Measurements from ENCODE around the gene HHAT.

HHAT gene

DNA sequence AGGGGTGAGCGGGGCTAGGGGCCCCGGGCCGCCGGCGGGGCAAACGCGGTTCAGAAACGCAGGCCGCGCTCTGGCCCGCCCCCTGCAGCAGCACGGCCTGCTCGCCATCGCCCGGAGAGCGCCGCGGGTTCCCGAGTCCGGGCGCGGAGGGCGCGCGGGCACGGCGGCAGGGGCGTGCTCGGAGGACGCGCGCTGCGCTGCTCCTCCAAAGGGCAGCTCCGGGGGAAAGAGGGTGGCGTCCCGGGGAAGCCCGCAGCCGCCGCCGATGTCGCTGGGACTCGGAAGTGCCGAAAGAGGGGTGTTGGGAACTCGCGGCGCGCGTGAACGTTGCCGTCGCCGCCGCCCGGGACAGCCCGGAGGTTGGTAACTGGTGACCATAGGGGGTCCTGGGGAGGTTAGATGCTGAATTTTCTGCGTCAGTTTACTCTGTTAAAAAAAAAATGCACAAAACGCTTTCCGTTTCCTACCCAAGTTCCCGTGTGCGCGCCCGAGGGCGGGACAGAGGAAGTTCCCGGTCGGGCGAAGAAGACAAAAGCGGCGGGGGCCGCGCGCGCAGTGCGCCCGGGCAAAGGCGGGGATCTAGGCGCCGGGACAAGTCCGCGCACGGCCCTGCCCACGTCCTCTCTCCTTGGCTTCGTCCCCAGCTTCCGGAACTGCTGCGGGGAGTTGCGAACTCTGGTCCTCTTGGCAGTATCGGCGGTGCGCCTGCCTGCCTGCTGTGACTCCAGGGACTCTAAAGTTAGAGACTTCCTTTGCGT lies at the start of gene HHAT:
Gene HHAT (plus strand): TSS at position 157 of the 758 bp plus-strand sequence. CDS start 20,074 bp downstream, outside the sequence.
- in situ Hi-C loops (cut with MboI; ENCODE audit: low sequenced_read_pairs): no loop called here

DNA sequence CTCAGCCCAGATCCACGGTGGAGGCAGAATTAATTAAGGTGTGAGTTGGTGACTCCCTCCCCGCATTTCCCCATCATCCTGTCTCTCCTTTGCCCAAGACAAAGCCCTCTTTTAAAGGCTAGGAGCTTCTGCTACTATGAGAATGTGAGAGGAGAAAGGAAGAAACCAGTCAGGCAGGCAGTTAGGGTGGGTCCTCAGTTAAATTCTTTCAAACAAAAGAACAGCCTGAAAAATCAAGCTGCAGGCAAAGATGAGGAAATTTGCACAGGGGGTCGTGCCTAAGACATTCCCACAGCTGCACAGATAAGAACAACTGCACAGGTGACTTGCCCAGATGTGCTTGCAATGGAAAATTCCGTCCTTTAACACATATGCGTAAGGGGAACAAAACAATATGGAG lies 48.5 kb upstream of the HHAT start:
- in situ Hi-C loops (cut with MboI; ENCODE audit: low sequenced_read_pairs): no loop called here

DNA sequence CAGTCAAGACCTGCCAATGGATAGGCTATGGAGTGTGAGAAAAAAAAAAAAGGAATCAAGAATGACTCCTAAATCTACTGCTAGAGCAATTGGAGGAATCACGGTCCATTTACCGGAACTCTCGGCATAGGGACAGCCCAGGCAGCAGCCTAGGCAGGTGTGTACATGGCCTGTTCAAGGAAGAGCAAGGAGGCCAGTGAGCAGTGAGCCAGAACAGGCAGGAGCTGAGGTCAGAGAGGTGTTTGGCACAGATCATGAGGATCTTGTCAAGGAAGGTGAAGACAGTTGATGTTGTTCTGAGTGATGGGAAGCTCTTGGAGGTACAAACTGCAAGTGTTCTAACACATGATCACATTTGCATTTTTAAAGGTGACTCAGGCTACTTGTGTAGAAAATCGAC lies 40.6 kb upstream of the HHAT start:
- in situ Hi-C loops (cut with MboI; ENCODE audit: low sequenced_read_pairs): no loop called here

DNA sequence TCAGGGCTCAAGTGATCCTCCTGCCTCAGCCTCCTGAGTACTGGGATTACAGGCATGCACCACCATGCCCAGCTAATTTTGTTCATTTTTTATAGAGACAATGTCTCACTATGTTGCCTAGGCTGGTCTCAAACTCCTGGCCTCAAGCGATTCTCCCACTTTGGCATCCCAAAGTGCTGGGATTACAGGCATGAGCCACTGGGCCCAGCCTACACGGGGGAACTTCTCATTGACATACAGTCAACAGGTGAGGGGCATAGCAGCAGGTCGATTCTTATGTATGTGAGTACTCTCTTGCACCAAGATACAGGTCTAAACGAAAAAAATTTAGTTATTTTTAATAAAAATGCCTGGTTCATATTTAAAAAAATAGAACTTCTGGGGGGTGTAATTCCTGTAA lies 39.5 kb upstream of the HHAT start:
- in situ Hi-C loops (cut with MboI; ENCODE audit: low sequenced_read_pairs): no loop called here

DNA sequence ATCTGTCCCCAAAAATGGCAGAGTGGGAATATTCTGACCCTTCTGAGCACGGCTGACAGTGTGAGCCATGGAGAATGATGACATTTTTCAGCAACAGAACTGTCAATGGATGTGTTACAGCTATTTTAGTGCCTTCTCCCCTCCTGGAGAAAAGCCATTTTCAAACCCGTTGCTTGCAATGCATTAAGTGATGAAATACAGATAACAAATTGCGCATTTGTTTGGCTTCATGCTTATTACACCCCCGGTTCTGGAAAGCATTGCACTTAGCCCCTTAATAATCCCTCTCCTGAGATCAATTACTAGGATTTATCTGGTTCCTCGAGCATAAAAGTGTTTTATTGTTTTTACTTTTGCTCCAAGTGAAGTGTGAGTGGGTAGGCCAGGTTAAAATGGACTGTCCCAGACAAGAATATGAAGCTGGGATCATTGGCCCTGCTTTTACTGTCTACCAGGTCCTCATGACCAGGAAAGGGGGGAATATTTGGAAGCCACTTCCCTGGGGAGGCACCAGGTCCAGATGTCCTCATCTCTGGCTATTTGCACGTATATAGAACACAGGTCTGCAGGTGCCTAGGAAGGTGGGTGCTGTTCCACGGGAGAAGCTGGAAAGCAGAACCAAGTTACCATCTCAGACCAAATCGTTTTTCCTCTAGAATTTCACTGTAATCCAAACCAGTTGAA lies 37.5 kb upstream of the HHAT start:
- in situ Hi-C loops (cut with MboI; ENCODE audit: low sequenced_read_pairs): no loop called here

DNA sequence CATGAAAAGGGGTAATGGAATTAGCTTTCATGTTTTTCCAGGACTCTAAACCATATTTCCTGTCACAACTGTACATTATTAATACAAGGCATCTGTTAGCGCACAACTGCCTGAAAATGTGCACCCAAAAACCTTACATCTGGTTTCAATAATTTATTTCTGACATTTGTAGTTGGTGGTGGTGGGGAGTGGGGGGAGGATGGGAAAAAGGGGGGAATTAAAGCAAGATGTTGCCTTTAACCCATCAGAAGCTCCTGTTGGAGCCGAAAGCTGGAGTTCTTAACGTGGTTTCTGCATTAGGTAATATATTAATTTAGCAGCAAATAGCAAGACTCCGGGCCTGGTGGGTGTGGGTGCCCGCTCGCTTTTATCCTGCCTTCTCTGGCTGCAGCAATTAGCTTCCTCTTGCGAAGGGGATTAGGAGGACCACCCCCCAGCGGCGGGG lies 36.9 kb upstream of the HHAT start:
- in situ Hi-C loops (cut with MboI; ENCODE audit: low sequenced_read_pairs): no loop called here

DNA sequence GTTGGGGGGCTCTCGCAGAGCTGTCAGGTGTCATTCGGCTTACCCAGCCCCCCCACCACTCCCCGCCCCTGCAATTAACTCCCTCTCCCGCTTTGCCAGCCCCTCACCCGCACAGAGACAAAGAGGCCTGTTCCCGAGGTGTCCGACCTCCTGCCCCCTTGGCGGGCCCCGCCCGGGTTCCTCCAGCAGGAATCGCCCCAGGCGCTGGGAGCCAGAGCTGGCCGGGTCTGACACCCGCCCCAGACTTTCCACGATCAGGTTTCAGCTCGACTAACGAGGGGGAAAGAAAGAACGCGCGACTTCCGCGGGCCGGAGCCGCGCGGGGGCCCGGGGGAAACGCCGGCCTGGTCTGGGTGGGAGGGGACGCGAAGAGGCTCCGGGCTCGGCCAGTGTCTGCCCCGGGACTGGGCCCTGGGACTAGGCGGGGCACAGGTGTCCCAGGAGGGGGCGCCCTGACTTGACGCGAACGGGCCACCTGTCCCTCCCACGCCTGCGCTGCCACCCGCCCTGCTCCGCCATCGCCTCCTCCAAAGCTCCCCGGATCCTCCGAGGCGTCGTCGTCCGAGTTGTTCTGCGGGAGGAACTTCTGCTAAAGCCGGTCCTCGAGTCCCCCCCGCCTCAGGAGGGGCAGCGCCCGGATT lies 36.4 kb upstream of the HHAT start:
- in situ Hi-C loops (cut with MboI; ENCODE audit: low sequenced_read_pairs): no loop called here

DNA sequence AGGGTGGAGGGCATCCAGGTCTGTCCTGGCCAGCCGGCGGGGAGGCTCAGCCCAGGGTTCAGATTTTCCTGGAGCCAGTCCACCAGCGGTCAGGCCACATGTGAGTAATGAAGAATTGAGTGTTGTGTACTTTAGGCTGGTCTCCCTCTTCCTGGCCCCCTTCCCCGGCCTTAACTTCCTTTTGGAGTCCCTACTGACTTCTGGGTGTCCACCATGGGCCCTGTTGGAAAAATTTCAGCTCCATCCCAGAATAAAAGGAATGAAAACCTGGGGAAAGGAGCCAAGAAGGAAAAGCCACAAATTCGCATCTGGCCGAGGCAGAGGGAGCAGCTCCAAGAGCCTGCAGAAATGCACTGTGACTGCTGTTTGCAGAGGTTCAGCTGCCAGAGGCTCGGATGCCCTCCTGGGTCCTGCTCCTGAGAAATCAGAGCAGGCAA lies 35.5 kb upstream of the HHAT start:
- in situ Hi-C loops (cut with MboI; ENCODE audit: low sequenced_read_pairs): no loop called here

DNA sequence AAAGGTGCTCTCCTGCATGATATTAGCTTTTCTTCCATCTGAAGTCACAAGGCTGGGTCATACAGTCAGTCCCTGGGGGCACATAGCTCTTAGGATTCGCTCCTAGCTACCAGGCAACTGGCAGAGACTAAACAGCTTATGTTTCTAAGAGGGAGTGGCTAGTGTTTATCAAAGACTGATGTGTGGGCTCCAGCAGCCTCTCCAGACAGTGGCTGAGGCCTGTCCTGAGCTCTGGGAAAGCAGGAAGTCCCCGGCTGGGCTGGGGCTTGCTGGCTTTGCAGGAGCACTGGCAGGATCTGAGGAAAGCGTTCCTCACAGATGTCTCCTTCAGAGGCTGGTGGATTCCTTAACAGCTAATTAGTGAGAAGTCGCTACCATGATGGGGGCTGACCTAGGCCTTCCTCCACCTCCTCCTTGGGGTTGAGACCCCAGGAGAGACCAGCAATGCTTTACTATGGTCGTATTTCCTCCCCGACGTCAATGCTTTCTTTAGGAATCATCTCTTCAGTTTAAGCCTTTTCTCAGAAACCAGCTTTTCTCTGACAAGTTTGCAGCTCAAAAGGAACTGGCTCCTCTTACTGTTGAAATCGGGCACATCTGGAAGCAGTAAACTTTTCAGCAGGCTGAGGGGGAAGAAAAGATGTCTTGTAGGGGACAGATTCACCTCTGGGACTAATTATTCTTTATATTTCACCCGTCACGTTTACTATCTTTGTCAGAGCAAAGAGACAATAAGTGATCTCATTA lies 33.5 kb upstream of the HHAT start:
- in situ Hi-C loops (cut with MboI; ENCODE audit: low sequenced_read_pairs): no loop called here

DNA sequence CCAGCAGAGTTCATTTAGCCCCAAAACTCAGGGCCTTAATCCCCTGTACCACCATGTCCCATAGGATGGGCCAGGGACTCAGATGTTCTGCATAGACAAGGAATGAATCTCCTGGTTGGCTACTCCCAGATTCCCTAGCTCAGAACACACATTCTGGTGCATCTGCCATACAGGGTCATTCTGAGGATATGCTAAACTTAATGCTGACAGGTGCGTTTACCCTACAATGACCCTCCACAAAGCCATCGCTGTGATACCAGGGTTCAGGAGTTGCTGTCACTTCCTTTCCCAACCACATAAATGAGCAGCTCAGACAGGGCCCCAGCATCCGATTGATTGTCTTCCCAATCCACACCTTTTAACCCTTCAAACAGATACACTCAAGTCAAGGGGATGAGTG lies 32.0 kb upstream of the HHAT start:
- in situ Hi-C loops (cut with MboI; ENCODE audit: low sequenced_read_pairs): no loop called here

DNA sequence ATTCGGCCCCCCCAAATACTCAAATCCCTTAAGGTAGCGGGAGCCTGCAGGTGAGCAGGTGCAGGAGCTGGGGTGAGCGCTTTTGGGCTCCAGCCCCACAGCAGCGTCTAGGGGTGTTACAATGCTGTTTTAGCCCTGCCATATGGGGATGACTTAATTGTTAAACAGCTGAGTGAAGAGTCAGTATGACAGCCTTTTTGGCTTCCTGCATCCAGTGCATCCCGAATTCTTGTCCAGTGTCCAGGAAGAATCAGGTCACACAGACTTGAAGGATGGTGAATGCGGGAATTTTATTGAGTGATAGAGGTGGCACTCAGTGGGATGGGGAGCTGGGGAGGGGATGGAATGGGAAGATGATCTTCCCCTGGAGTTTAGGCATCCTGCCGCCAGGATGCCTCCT lies 30.4 kb upstream of the HHAT start:
- in situ Hi-C loops (cut with MboI; ENCODE audit: low sequenced_read_pairs): no loop called here

DNA sequence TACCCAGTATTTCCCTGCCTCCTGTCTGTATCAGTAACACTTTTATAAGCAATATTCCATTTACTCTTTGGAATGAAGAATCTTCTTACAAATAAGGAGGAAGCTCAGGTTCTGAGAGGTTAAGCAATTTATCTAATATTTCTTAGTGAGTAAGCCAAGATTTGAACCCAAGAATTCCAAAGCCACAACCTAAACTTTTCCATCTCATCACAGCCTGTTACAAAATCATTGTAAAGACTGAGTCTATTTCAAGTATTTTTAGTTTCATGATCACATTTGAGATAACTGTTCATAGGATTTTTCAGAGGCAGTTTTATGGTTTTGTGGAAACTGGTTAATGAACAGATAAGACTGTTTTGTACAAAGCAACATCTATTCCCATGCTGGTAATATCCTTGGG lies 29.8 kb upstream of the HHAT start:
- in situ Hi-C loops (cut with MboI; ENCODE audit: low sequenced_read_pairs): no loop called here

DNA sequence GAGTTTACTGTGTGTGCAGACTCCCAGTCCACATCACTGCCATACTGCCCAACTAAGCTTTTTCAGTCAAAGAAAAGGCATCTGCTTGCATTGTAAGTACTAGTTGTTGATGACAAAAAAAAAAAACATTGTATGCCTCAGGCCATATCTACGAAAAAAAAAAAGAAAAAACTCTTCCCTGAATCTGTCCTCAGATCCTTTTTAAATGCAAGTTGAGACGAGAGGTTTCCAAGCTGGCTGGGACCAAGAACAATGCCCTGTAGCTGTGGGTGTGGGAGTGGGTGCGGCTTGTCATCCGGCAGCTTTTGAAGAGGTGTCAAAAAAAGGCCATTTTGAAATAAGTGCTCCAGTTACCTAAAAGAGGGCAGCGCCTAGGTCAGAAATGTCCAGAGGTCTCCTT lies 29.2 kb upstream of the HHAT start:
- in situ Hi-C loops (cut with MboI; ENCODE audit: low sequenced_read_pairs): no loop called here

DNA sequence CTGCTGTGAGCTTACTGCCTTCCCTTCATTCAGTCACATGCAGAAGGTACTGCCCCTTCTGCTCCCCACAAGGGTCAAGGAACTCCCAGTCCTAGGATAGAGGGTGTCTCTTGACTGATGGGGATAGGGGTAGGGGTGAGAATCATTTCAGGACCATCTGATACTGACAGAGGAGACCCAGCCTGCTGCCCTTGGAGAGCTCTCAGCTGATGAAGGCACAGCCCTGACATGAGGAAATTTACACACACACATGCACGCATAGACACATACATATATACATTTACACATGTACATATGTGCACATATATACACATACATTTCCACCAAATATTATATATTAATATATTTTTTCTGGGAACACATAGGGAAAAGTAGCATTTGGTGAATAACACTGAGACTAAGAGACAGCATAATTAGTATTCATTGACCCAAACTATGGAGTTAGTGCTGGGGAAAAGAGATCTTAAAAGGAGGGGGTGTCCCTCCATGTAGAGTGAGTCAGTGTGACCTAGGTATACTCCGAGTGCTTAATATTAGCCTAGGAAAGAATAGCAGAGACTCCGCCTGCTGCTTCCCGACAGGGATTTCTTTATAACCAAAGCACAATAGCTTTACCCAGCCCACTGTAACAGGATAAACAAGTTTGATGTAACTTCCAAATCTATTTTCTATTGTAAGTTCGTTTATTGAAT lies 27.6 kb upstream of the HHAT start:
- in situ Hi-C loops (cut with MboI; ENCODE audit: low sequenced_read_pairs): no loop called here

DNA sequence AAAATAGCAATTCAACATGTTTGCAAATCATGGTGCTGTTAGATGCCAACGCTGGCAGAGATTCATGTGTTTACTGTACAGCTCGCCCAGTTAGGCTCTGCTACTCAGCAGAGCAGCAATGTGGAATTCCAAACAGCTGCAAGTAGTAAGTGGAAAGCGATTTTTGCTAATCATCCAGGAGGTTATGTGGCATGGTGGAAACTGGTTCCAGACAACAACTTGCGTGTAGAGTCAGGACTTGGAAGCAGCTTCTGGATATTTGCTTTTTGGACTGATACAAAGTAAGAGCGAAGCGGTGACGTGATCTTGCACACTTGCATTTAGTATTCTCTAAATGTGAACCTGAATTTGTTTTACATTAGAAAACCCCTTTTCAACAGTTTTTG lies 27.1 kb upstream of the HHAT start:
- in situ Hi-C loops (cut with MboI; ENCODE audit: low sequenced_read_pairs): no loop called here

DNA sequence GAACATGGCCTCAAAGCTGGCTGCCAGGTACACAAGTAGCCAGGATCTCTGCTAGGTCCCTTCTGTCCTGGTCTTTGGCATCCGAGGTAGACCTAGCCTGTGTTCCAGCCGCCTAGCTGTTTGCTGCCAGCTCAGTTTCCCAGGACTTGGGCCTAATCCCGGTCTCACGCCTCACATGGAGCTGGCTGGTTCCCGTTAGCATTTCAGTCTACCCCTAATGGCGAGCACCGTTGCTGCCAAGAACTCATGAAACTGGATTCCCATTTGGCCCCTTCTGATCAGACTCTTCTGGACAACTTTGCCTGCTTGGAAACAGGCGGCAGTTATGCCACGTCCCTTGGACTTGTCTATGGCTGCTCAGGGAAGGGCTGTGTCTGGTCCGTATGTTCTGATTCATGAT lies 26.2 kb upstream of the HHAT start:
- in situ Hi-C loops (cut with MboI; ENCODE audit: low sequenced_read_pairs): no loop called here

DNA sequence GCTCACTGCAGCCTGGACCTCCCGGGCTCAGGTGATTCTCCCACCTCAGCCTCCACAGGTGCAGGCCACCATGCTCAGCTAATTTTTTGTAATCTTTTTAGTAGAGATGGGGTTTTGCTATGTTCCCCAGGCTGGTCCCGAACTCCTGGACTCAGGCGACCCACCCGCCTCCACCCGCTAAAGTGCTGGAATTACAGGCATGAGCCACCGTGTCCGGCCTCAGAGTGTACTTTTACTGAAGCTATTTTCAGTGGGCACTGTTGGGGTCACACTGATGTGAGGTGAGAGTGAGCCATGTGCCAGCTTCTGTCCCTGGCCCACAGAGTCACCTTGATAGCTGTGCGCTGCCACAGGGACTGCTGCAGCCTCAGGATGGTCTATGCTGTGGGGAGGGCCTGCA lies 25.3 kb upstream of the HHAT start:
- in situ Hi-C loops (cut with MboI; ENCODE audit: low sequenced_read_pairs): no loop called here

DNA sequence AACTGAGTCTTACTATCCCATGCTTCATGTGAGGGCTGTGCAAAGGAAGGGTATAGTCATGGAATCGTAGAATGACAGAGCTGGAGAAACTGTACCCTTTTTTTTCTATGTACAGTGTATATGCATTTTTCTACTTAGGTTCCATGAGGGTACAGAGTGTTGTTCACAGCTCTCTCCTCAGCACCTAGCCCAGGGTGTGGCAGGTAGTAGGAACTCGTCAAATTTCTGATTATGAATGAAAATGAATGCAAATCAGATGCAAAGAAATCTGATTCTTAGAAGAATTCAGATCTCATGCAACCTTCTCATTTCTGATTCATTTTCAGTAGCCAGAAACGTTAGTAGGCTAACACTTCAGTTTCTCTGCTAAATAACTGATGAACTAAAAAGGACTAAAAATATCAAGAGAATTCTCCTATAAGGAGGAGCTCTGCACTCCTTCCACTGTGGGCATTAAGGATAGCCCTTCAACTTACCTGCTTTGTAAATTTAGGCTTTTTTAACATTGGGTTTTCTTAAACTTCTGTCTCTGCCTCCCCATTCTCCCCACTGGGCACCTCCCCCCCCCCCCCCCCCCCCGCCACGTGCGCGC lies 18.0 kb upstream of the HHAT start:
- in situ Hi-C loops (cut with MboI; ENCODE audit: low sequenced_read_pairs): no loop called here

DNA sequence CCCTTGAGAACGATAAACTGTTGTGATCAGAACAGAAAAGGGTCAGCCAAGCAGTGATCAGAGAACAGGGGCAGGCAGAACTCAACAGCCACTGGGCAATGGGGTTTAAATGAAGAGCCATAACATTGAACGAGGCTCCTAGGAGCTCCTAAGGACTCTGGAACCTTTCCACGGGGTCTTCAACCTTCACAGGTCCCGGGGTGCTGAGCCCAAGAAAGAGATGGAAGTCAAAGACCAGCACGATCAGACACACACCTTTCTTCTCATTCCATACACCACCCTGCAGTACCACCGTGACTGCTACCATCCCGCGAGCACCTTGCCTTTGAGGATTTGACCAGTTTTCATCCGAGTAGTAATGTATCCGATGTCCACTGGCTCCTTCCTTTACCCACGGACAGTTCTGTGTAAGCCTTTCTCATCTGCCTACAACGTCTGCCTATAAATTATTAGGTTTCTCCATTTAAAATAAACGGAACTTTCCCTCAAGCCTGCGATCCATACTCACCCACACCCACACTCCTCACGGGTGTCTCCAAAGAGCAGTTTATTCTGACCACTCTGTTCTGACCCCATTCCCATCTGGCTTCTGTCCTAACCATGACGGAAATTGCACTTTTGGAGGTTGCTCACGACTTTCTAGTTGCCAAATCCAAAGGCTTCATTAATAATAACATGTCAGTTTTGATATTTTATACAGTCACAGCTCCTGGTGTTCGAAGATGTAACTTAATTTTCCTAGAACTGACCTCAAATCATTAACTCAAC lies 16.8 kb upstream of the HHAT start:
- in situ Hi-C loops (cut with MboI; ENCODE audit: low sequenced_read_pairs): no loop called here
